Activated CD4-positive, alpha-beta memory T cell treated with anti-CD3 and anti-CD28 coated beads for 36 hours (primary cell): ENCODE measurements around the gene MYH14. TPM values are rescaled to one million over a fixed set of nuclear protein-coding genes. Genes with fewer than 3 reads are reported as not detected.
"Not testable (repeated sequence)": the region's sequence is repeated elsewhere in the genome, so short reads cannot be mapped to it uniquely, and the experiment has no call there.

ENCODE experiments used
- CTCF ChIA-PET: fragments of 350-600 bp; sonication (Branson Sonifier 250); formaldehyde crosslinking; loops from one replicate; lab custom pipeline; 2021; ENCODE audit warnings: antibody characterized with exemption, inconsistent platforms; lab: Charles Lee
- POLR2A ChIA-PET: fragments of 350-600 bp; sonication (Branson Sonifier 250); formaldehyde crosslinking; loops from one replicate; lab custom pipeline; 2021; ENCODE audit warnings: antibody characterized with exemption; lab: Charles Lee
- DNase-seq: peaks from one replicate; pipeline ENCODE4 v3.0.0-alpha.2; 2020
- H3K27ac Mint-ChIP-seq: one replicate; pipeline ENCODE4 v1.8.0; 2021; ENCODE audit warnings: mixed read lengths
- H3K27me3 Mint-ChIP-seq: one replicate; pipeline ENCODE4 v1.8.0; 2021; ENCODE audit warnings: mixed read lengths
- H3K36me3 Mint-ChIP-seq: one replicate; pipeline ENCODE4 v1.8.0; 2021; ENCODE audit warnings: mixed read lengths
- H3K4me1 Mint-ChIP-seq: one replicate; pipeline ENCODE4 v1.8.0; 2021; ENCODE audit warnings: low read depth, mixed read lengths
- H3K4me3 Mint-ChIP-seq: one replicate; pipeline ENCODE4 v1.8.0; 2021; ENCODE audit warnings: mild to moderate bottlenecking, mixed read lengths
- H3K9me3 Mint-ChIP-seq: one replicate; pipeline ENCODE4 v1.8.0; 2021; ENCODE audit warnings: mixed read lengths
- intact Hi-C: fragments of 100-400 bp; cut with micrococcal nuclease; formaldehyde crosslinking; loops from one replicate; pipeline ENCODE4 v1.15.1; 2023
- total RNA-seq, 2 experiments: library from RNA; stranded (reverse); gene quantifications; one replicate each; pipeline ENCODE4 v1.2.3, GENCODE V29; 2021

The MYH14 gene
- total RNA-seq, 2 experiments from 2014 or later = not detected

DNA sequence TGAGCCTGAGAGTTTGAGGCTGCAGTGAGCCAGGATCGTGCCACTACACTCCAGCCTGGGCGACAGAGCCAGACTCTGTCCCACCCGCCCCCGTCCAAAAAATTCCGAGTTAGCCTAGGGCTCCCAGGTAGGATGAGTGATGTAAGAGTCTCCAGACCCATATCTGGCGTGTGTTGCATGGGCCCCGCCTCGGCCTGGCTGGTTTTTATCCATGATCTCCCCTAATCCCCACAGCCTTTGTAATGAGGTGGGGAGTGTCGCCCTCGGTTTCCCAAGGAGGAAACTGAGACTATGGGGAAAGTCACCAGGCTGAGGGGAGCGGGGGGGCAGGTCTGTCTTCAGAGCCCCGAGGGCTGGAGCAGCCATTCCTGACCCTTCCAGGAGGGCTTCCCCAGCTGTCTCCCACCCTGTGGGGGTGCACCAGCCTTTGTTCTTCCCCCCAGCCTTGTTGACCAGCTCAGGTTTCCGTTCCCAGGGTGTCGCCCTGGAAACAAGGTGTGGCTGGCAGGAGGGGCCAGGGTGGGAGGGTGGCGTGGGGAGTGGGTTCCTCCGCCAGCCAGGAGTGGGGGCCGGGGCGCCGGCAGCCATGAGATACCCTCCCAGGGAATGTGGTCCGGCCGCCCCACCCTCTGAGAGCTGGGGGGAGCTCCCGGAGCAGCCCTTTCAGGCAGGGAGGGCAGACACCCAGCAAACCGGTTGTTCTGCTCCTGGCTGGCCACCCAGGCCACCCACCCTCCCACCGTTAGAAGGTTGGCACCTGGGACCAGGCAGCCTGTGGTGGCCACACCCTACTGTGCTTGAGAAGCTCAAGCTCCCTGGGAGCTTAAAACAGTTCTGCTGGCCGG, 11.5 kb downstream of the MYH14 start:
- Mint-ChIP-seq H3K36me3 (no peaks in the 10 kb centered on the region), H3K27ac (no peak overlapping the region), H3K9me3 (peaks cover 7% of the 10 kb centered on the region), H3K4me1 (no peaks in the 10 kb centered on the region), H3K4me3 (no peak overlapping the region), H3K27me3 (peaks cover 6% of the 10 kb centered on the region)
- ChIA-PET CTCF (no interaction called here), POLR2A (no interaction called here)
- DNase-seq = no peak
- intact Hi-C loops = no loop called here

DNA sequence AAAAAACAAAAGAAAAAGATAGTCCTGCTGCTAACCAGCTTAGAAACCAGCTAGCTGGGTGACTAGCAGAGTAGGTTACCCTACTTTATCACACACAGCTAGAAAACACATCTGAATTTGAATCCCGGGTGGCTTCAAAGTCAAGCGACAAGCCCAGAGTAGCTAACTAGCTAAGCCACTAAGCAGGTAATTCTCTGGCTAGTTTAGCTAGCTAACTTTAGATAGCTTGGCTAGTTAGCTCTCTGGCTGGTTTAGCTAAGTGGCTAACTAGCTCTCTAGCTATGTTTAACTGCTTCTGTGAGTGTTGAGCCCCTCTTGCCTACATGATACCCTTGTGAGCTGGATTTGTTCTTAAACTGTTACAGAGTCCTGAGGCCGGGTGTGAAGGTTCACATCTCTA, 12.4 kb downstream of the MYH14 start:
- no peak overlapping the region for H3K27ac Mint-ChIP-seq
- POLR2A ChIA-PET = no interaction called here
- CTCF ChIA-PET = interaction anchor here (1.0 kb wide), 1 partner anchor 340 kb away, joined by 4 read pairs; no protein-coding TSS in a partner anchor
- H3K9me3 Mint-ChIP-seq = peaks cover 7% of the 10 kb centered on the region
- H3K27me3 Mint-ChIP-seq = peaks cover 6% of the 10 kb centered on the region
- H3K4me1 Mint-ChIP-seq = no peaks in the 10 kb centered on the region
- no peaks in the 10 kb centered on the region for H3K36me3 Mint-ChIP-seq
- H3K4me3 Mint-ChIP-seq = no peak overlapping the region
- DNase-seq = no peak
- intact Hi-C loops = no loop called here

DNA sequence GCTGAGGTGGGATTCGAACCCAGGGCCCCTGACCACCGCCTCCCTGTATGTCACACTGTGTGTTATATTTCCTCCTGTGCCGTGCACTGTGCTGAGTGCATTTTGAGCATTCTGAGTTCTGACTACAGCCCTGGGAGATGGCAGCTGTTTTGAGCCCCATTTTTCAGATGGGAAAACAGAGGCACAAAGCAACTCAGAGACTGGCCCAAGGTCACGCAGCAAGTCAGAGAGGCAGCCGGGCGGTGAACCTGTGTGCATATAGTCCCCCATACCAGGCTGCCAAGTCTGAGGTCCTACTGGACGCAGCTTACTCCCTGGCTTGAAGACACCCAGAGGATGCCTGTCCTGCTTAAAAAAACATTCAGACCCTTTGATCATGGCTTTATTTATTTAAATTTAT, 17.7 kb downstream of the MYH14 start:
- Mint-ChIP-seq H3K4me1 (no peaks in the 10 kb centered on the region), H3K4me3 (no peak overlapping the region), H3K27ac (no peak overlapping the region), H3K27me3 (peaks cover 18% of the 10 kb centered on the region), H3K36me3 (peaks cover 2% of the 10 kb centered on the region), H3K9me3 (peaks cover 12% of the 10 kb centered on the region)
- intact Hi-C loops = no loop called here
- POLR2A ChIA-PET = no interaction called here
- CTCF ChIA-PET = no interaction called here
- DNase-seq = no peak

DNA sequence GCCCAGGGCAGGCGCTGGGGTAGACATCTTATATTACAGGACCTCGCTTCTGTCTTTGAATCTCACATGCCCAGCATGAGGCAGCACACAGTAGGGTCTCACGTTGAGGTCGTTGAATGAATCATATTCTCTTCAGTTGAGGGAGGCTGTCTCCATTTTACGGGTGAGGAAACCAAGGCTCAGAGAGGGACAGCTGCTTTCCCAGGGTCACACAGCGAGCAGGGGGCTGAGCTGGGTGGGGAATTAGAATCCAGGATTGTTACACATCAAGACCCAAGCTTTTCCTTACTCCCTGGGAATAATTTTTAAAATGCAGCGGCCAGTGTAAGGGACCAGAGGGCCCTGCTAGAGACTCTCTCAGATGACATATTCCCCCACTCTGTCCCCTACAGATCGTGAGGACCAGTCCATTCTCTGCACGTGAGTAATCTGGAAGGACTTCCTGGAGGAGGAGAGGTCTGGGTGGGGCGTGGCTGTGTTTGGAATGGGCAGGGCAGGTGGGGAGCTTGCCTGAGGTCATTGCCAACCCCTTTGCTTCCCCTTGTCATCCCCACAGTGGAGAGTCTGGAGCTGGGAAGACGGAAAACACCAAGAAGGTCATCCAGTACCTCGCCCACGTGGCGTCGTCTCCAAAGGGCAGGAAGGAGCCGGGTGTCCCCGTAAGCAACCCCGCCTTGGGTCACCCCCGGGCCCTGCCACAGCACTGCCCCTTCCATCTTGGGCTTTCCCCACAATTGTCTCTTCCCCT, 19.4 kb downstream of the MYH14 start:
- Mint-ChIP-seq H3K4me1 (no peaks in the 10 kb centered on the region), H3K27me3 (peaks cover 12% of the 10 kb centered on the region), H3K36me3 (peaks cover 2% of the 10 kb centered on the region), H3K27ac (no peak overlapping the region), H3K4me3 (no peak overlapping the region), H3K9me3 (peaks cover 12% of the 10 kb centered on the region)
- intact Hi-C loops = no loop called here
- ChIA-PET CTCF (no interaction called here), POLR2A (no interaction called here)
- no peak for DNase-seq

DNA sequence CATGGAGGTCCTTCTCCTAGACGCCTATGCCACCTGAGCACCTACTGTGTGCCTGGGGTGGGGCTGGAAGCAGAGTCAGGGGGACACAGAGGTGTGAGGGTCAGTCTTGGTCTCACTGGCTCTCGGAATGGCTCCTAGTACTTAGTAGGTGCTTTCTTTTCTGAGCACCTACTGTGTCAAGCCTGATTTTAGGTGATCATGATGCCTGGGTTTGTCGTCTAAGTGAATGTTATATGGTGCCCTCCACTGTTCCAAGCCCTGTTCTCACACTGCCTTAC, 20.0 kb downstream of the MYH14 start:
- no peaks in the 10 kb centered on the region for H3K4me1 Mint-ChIP-seq
- intact Hi-C loops = no loop called here
- H3K27ac Mint-ChIP-seq = no peak overlapping the region
- no peak overlapping the region for H3K4me3 Mint-ChIP-seq
- H3K9me3 Mint-ChIP-seq = peaks cover 12% of the 10 kb centered on the region
- CTCF ChIA-PET = no interaction called here
- H3K27me3 Mint-ChIP-seq = peaks cover 12% of the 10 kb centered on the region
- H3K36me3 Mint-ChIP-seq = peaks cover 2% of the 10 kb centered on the region
- POLR2A ChIA-PET = no interaction called here
- DNase-seq = no peak

DNA sequence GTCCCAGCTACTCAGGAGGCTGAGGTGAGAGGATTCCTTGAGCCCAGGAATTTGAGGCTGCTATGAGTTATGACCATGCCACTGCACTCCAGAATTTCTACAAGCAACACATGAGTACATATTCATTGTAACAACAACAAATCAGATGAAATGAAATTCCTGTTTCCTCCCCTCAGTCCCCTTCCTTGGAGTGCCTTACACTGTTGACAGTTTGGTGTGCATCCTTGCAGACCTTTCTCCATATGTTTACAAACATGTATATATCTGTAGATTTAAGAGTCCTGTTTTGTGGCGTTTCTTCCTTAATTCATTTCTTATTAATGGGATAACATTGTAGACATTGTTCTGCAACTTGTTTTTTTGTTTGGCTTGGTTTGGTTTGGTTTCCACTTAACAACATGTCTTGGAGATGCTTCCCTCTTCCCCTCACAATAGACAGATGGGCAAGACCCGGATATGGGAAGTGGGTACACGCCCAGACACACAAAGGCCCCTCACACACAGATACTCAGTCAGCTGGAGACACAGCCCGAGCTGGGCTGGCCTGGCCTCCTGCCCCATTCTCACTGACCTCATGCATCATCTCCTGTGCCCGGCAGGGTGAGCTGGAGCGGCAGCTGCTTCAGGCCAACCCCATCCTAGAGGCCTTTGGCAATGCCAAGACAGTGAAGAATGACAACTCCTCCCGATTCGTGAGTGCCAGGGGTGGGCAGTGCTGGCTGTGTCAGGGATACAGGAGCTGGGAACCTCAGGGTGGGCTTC, 21.7 kb downstream of the MYH14 start:
- no peaks in the 10 kb centered on the region for H3K4me1 Mint-ChIP-seq
- DNase-seq = no peak
- POLR2A ChIA-PET = no interaction called here
- peaks cover 12% of the 10 kb centered on the region for H3K9me3 Mint-ChIP-seq
- CTCF ChIA-PET = no interaction called here
- H3K4me3 Mint-ChIP-seq = no peak overlapping the region
- H3K36me3 Mint-ChIP-seq = peaks cover 2% of the 10 kb centered on the region
- peaks cover 15% of the 10 kb centered on the region for H3K27me3 Mint-ChIP-seq
- intact Hi-C loops = no loop called here
- H3K27ac Mint-ChIP-seq = no peak overlapping the region

DNA sequence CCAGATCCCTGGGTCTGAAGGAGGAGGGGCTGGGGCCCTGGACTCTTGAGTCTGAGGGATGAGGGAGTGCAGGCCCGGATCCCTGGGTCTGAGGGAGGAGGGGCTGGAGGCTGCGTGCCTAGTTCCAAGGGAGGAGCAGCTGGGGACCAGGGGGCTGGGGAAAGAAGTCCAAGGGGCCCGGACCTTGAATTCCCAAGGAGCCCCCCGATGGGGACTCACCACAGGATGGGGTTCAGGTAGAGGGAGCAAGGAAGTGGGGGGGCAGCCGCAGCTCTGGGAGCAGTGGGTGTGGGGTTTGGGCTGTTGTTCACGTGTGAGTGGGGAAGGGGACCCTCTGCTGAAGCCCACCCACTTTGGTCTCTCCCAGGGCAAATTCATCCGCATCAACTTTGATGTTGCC, 23.1 kb downstream of the MYH14 start:
- Mint-ChIP-seq H3K36me3 (peaks cover 2% of the 10 kb centered on the region), H3K27ac (no peak overlapping the region), H3K4me3 (no peak overlapping the region), H3K9me3 (peaks cover 12% of the 10 kb centered on the region), H3K27me3 (peaks cover 17% of the 10 kb centered on the region), H3K4me1 (no peaks in the 10 kb centered on the region)
- intact Hi-C loops = no loop called here
- no peak for DNase-seq
- POLR2A ChIA-PET = no interaction called here
- CTCF ChIA-PET = no interaction called here

DNA sequence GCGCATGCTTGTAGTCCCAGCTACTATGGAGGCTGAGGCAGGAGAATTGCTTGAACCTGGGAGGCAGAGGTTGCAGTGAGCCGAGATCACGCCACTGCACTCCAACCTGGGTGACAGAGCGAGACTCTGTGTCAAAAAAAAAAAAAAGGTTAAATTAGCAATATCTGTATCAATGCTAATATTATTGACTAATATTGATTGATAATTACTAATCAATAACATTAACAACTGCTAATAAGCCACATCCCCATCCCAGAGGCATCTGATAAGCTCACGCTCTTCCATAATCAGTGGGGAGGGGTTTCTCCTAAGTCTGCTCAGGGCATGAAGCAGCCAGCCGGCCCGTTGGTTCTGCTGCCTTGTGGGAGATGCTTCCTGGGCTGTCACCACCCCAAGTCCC, 24.7 kb downstream of the MYH14 start:
- H3K4me3 Mint-ChIP-seq, H3K27ac Mint-ChIP-seq: not testable (repeated sequence)
- CTCF ChIA-PET = interaction anchor here (0.6 kb wide), 1 partner anchor 370 kb away, joined by 3 read pairs; no protein-coding TSS in a partner anchor

DNA sequence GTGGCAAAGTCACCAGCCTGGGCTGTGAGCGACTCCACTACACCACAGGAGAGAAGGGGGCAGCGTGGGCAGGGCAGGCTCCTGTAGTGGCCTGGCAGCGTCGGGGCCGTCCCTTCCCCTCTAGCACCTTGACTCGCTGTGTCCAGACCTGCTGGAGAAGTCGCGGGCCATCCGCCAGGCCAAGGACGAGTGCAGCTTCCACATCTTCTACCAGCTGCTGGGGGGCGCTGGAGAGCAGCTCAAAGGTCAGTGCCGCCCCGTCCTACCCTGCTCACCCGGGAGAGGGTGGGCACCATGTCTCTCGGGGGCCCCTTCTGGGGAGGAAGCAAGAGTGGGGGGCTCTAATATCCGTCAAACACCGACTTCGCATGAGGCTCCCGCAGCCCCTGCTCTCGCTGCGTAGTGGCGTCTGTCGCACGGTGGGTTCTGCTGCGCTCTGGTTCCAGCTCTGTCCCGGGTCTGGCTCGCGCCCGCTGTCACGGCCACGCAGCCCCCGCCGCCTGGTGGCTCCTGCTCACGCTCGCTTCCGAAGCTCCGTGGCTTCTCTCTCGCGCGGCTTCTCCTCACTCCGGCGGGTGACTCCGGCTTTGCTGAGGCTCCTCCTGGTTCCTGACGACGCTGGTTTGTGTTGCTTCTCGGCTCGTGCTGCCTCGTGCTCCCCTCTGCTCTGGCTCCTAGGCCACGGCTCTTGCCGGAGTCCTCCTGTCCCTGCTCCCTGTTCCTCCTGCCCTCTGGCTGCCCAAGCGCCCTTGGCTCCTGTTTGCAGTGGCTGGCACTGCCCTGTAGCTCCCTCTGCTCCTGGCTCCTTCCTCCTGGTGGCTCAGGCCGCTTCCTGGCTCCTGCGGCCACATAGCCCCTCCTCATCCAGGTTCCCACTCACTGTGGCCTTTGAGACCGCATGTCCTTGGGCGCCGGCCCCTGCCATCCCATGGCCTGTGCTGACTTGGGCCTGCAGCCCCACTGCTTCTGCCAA, 27.2 kb downstream of the MYH14 start:
- POLR2A ChIA-PET = no interaction called here
- no peak overlapping the region for H3K27ac Mint-ChIP-seq
- H3K9me3 Mint-ChIP-seq = no peaks in the 10 kb centered on the region
- peaks cover 5% of the 10 kb centered on the region for H3K27me3 Mint-ChIP-seq
- CTCF ChIA-PET = no interaction called here
- intact Hi-C loops = no loop called here
- H3K4me1 Mint-ChIP-seq = no peaks in the 10 kb centered on the region
- no peak overlapping the region for H3K4me3 Mint-ChIP-seq
- H3K36me3 Mint-ChIP-seq = no peaks in the 10 kb centered on the region
- DNase-seq = no peak

More for the DNA sequence above, 24.7 kb downstream of the MYH14 start:
- H3K27me3 Mint-ChIP-seq, intact Hi-C loops, H3K4me1 Mint-ChIP-seq, DNase-seq, POLR2A ChIA-PET, H3K36me3 Mint-ChIP-seq: not testable (repeated sequence)
- H3K9me3 Mint-ChIP-seq = peaks cover 12% of the 10 kb centered on the region

DNA sequence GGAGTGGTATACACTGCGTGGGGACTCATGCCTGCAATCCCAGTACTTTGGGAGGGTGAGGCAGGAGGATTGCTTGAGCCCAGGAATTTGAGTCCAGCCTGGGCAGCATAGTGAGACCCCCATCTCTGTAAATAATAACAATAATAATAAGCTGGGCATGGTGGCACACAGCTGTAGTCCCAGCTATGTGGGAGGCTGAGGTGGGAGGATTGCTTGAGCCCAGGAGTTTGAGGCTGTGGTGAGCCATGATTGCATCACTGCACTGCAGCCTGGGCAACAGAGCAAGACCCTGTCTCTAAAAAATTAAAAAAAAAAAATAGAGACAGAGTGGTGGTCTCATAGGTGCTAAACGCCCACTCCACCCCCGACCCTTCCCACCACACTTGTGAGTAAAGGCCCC, 28.0 kb downstream of the MYH14 start:
- H3K27me3 Mint-ChIP-seq, H3K9me3 Mint-ChIP-seq, POLR2A ChIA-PET, H3K4me3 Mint-ChIP-seq, intact Hi-C loops, H3K27ac Mint-ChIP-seq, H3K36me3 Mint-ChIP-seq, CTCF ChIA-PET, DNase-seq, H3K4me1 Mint-ChIP-seq: not testable (repeated sequence)

DNA sequence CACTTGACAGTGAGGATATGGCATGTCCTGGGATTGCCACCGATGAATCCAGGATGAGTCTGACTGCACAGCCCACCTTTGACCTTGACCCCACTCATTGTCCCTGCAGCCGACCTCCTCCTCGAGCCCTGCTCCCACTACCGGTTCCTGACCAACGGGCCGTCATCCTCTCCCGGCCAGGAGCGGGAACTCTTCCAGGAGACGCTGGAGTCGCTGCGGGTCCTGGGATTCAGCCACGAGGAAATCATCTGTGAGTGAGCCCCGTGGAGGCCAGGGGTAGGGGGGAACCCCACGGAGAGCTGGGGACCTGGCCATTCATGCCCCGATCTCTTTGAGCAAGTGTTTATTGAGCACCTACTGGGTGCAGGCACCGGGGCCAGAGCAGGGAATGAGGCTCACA, 28.4 kb downstream of the MYH14 start:
- H3K4me1 Mint-ChIP-seq = no peaks in the 10 kb centered on the region
- ChIA-PET CTCF (no interaction called here), POLR2A (no interaction called here)
- peaks cover 7% of the 10 kb centered on the region for H3K27me3 Mint-ChIP-seq
- no peak for DNase-seq
- H3K4me3 Mint-ChIP-seq = no peak overlapping the region
- no peak overlapping the region for H3K27ac Mint-ChIP-seq
- intact Hi-C loops = no loop called here
- H3K9me3 Mint-ChIP-seq = no peaks in the 10 kb centered on the region
- H3K36me3 Mint-ChIP-seq = no peaks in the 10 kb centered on the region
